SK-N-DZ (cell line): ENCODE data around the gene GLB1L3.
"Not testable (repeated sequence)": the region's sequence is repeated elsewhere in the genome, so short reads cannot be mapped to it uniquely, and the experiment has no call there.

Experiments used
- DNase-seq: peaks from one replicate; pipeline ENCODE4 v3.0.0-alpha.2; 2015; ENCODE audit warnings: low spot score

Gene GLB1L3

GRCh38 chr11:134275188-134275533, 1.0 kb upstream of the GLB1L3 start:
- no peak for DNase-seq

- no peak for DNase-seq
These were observed 410 bp downstream of the GLB1L3 start for GRCh38 chr11:134276396-134277182.

- no peak for DNase-seq
These were observed 1.2 kb downstream of the GLB1L3 start for GRCh38 chr11:134277183-134278001.

GRCh38 chr11:134278356-134278755, 2.2 kb downstream of the GLB1L3 start:
- DNase-seq, result no peak

- DNase-seq, result not testable (repeated sequence)
These were observed 5.5 kb downstream of the GLB1L3 start for GRCh38 chr11:134281635-134282034.

GRCh38 chr11:134282121-134283045, 6.2 kb downstream of the GLB1L3 start:
- DNase-seq, result no peak

GRCh38 chr11:134283461-134284230, 7.5 kb downstream of the GLB1L3 start:
- no peak for DNase-seq

- not testable (repeated sequence) for DNase-seq
These were observed 8.2 kb downstream of the GLB1L3 start for GRCh38 chr11:134284349-134284748.

GRCh38 chr11:134287561-134287960, 11.4 kb downstream of the GLB1L3 start:
- DNase-seq, result no peak

GRCh38 chr11:134288486-134288885, 12.3 kb downstream of the GLB1L3 start:
- DNase-seq, result no peak

- DNase-seq, result no peak
These were observed 13.0 kb downstream of the GLB1L3 start for GRCh38 chr11:134289167-134289566.

- DNase-seq, result no peak
These were observed 13.6 kb downstream of the GLB1L3 start for GRCh38 chr11:134289789-134290188.

- DNase-seq, result no peak
These were observed 14.5 kb downstream of the GLB1L3 start for GRCh38 chr11:134290646-134291045.

- DNase-seq, result no peak
These were observed 15.0 kb downstream of the GLB1L3 start for GRCh38 chr11:134291196-134291595.

- DNase-seq, result no peak
These were observed 16.5 kb downstream of the GLB1L3 start for GRCh38 chr11:134292661-134293060.

- DNase-seq, result no peak
These were observed 17.2 kb downstream of the GLB1L3 start for GRCh38 chr11:134293119-134294113.

- no peak for DNase-seq
These were observed 18.5 kb downstream of the GLB1L3 start for GRCh38 chr11:134294664-134295063.

GRCh38 chr11:134312223-134312622, 36.0 kb downstream of the GLB1L3 start:
- DNase-seq, result no peak

GRCh38 chr11:134312807-134313206, 36.6 kb downstream of the GLB1L3 start:
- no peak for DNase-seq

- no peak for DNase-seq
These were observed 37.2 kb downstream of the GLB1L3 start for GRCh38 chr11:134313379-134313778.
